GM19193 (cell line): ENCODE measurements around the gene ENTPD1.
A peak's percentile ranks its signal among the peaks of the same experiment; 100 is the strongest.

Experiments used
- POLR2A ChIP-seq: IDR thresholded peaks from 4 replicates; pipeline ENCODE4 v1.6.1; 2011; ENCODE audit not compliant: insufficient read depth, insufficient read length; ENCODE audit errors: extremely low read depth

Gene ENTPD1

GRCh38 chr10:95814011-95814727, 58.2 kb downstream of the ENTPD1 start:
- TF ChIP-seq POLR2A = no peak

- no peak for TF ChIP-seq POLR2A
Observed at GRCh38 chr10:95815133-95815532, 59.2 kb downstream of the ENTPD1 start.

DNA sequence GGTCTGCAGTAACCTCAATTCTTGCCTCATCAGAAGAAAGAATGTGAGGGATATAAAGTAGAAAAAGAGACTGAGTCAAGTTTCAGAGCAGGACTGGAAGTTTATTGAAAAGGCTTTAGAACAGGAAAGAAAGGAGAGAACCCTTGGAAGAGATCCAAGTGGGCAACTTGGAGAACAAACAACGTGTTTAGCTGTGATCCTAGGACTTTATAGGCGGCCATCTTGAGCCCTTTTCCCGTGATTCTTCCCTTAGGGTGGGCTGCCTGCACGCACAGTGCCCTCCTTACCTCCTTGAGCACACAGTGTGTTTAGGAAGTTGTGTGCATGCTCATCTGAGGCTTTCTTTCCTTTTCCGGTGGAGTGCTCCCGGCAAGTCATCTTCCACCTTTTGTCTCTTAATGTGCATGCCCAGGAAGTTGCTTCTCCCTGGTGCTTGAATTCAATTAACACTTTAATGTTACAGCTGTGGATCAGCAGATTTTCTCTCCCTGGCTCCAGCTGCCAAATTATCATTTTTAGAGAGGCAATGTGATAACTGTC, 59.8 kb downstream of the ENTPD1 start:
- TF ChIP-seq POLR2A = no peak

DNA sequence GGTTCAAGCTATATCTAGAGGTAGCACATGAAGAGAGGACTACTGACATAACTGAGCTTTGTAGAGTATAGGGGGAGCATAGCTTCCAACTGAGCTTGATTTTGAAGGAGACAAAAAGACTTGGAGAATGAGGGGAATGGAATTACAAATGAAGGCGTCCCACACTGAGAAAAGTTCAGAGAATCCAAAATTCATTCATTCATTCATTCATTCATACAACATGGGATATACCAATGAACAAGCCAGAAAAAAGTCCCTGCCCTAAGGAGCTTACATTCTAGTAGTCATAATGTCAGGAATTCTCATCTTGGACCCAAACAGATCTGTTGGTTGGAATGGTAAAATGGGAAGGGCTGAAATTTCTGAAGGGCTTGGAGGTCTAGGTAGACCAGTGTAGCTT, 62.0 kb downstream of the ENTPD1 start:
- TF ChIP-seq POLR2A = no peak

- no peak for TF ChIP-seq POLR2A
Observed at GRCh38 chr10:95818668-95819067, 62.7 kb downstream of the ENTPD1 start.

- TF ChIP-seq POLR2A = no peak
Observed at GRCh38 chr10:95819620-95820329, 63.8 kb downstream of the ENTPD1 start.

DNA sequence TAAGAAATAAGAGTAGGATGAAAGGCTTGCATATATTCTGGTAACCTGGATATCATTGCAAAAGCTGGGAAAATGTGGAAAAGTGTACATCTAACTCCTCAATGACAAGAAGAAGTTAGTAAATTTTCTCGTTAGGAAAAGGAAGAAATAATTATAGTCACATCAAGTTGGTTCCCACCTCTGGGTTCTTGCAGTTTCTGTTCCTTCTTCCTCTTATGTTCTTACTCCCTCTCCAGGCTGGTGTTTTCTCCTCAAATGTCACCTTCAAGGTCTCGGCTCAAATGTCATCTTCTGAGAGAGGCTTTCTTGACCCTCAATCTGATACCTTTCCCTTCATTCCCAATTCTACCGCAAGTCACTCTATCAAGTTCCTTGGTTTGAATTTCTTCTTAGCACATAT, 64.4 kb downstream of the ENTPD1 start:
- no peak for TF ChIP-seq POLR2A

GRCh38 chr10:95821720-95822119, 65.8 kb downstream of the ENTPD1 start:
- no peak for TF ChIP-seq POLR2A

DNA sequence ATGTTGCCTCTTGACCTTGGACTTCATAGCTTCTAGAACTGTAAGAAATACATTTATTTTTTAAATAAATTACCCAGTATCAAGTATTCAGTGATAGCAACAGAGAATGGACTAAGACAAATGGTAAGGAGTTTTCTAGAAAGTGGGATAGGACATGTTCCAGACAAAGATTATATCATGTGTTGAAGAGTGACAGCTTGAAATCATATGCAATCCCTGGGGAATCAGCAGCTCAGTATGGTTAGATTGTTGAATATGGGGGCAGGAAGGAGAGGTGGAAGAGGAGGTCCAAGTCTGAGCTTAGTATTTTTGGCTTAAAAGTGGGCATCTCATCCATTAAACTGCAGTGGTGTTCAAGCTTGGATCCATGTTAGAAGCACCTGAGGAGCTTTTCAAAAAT, 74.1 kb downstream of the ENTPD1 start:
- no peak for TF ChIP-seq POLR2A

DNA sequence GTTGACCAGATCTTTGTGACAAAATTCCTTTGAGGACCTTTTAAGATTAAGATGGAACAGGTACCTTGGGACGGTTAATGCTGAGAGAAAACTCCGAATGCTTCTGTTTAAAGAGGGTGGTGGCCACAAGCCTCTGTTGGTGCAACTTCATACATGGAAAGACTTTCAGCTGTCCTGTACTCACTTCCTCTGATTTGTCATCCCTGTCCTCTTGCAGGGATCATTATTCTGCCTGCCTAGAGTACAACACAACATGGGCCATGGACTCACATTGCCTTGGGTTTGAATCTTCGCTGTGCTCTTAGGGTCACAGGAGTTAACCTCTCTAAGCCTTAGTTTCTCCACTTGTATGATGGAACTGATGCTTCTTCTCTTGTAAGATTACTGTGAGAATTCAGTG, 75.1 kb downstream of the ENTPD1 start:
- no peak for TF ChIP-seq POLR2A

- TF ChIP-seq POLR2A = no peak
Observed at GRCh38 chr10:95831515-95831914, 75.6 kb downstream of the ENTPD1 start.

DNA sequence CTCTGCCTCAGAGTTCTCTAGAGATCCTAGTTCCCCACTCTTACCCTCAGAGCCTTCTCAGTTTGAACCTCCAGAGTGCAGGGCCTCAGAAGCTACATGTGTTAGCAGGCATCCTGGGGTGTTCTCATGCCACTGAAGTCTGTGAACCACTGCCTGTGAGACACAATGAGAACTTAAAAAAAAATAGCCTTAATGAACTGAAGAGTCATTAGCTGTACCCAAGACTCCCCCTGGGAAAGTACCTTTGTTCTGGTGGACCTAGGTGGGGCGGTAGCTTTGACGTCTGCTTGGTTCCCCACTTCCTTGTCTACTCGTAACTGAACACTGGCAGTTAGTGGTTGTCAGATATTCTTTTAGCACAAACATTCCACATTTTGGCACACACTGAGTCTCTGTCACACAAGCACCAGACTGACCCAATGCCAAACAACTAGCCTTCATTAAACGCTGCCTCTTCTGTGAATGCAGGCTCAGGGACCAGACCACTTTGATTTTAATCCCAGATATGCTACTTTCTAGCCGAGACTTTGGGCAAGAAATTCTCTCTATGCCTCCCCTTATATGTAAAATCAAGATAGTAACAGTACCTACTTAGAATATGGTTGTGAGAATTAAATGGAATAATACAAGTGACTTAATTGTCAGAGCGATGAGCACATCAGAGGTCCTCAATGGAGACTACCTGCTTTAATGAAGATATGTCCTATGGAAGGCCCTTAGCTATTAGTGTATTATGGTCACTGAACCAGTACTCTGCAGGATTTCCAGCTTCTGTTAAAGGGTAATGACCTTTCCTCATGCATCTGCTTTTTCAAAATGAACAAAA, 76.5 kb downstream of the ENTPD1 start:
- peak; percentile 54 for TF ChIP-seq POLR2A

DNA sequence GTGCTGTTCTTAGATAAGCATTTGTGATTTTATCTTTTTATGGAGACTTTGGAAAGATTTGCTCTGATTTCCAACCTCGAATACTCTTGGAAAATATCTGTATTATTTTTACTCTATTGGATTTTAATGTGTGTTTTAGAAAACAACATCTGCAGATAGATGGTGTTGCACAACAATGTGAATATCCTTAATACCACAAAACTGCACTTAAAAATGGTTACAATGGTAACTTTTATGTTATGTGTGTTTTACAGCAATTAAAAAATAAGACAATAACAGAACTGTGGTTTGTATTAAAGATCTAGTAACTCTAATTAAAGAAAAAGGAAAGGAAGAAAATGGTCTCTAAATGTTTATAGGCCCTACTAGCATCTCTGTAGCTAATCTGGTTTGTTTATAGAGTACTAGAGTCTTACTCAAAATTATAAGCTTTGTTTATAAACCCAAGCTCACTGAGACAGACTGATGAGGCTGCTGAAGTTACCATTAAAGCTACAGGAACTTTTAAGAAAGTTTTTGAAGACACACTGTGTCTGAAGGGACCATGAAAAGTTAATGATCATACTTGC, 77.2 kb downstream of the ENTPD1 start:
- no peak for TF ChIP-seq POLR2A

- no peak for TF ChIP-seq POLR2A
Observed at GRCh38 chr10:95834406-95834805, 78.4 kb downstream of the ENTPD1 start.

GRCh38 chr10:95835149-95835860, 79.3 kb downstream of the ENTPD1 start:
- no peak for TF ChIP-seq POLR2A

DNA sequence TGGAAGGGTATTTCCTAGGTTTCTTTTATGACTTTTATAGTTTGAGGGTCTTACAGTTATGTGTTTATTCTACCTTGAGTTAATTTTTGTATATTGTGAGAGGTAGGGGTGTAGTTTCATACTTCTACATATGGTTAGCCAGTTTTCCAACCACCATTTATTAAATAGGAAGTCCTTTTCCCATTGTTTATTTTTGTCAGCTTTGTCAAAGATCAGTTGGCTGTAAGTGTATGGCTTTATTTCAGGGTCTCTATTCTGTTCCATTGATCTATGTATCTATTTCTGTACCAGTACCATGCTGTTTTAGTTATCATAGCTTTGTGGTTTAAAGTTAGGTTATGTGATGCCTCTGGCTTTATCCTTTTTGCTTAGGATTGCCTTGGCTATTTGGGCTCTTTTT, 79.9 kb downstream of the ENTPD1 start:
- TF ChIP-seq POLR2A = no peak
